Epithelial cell of proximal tubule (primary cell): Measurements from ENCODE around the gene ZNRF4. TPM values are rescaled to one million over a fixed set of nuclear protein-coding genes. Genes with fewer than 3 reads are reported as not detected.
"Not testable (repeated sequence)": the region's sequence is repeated elsewhere in the genome, so short reads cannot be mapped to it uniquely, and the experiment has no call there.

Experiments used
- DNase-seq: peaks from one replicate; pipeline ENCODE4 v3.0.0-alpha.2; 2011; ENCODE audit warnings: low read depth
- H3K4me3 ChIP-seq: 2 replicates; pipeline ENCODE4 v1.5.1; 2011; ENCODE audit warnings: low read depth, mild to moderate bottlenecking, low read length
- CTCF ChIP-seq: conservative IDR thresholded peaks from 2 replicates; pipeline ENCODE4 v1.5.1; 2012; ENCODE audit warnings: low read depth, mild to moderate bottlenecking, low read length
- total RNA-seq: library from RNA; depleted of rRNA; stranded (reverse); fragments of >200 nt; gene quantifications from 2 replicates; pipeline ENCODE4 v1.2.3, GENCODE V29; 2015

ZNRF4 gene
- total RNA-seq, 1 donor from 2014 or later, result not detected

GRCh38 chr19:5434970-5435641, 20.1 kb upstream of the ZNRF4 start:
- no peak overlapping the region for H3K4me3 ChIP-seq
- no peak for DNase-seq
- no peak for TF ChIP-seq CTCF

- TF ChIP-seq CTCF, result no peak
- no peak overlapping the region for H3K4me3 ChIP-seq
Measured at GRCh38 chr19:5435642-5436017, 19.6 kb upstream of the ZNRF4 start.

GRCh38 chr19:5436106-5436947, 18.9 kb upstream of the ZNRF4 start:
- TF ChIP-seq CTCF, result no peak
- H3K4me3 ChIP-seq, result no peak overlapping the region
- no peak for DNase-seq

More at GRCh38 chr19:5435642-5436017, 19.6 kb upstream of the ZNRF4 start:
- no peak for DNase-seq

DNA sequence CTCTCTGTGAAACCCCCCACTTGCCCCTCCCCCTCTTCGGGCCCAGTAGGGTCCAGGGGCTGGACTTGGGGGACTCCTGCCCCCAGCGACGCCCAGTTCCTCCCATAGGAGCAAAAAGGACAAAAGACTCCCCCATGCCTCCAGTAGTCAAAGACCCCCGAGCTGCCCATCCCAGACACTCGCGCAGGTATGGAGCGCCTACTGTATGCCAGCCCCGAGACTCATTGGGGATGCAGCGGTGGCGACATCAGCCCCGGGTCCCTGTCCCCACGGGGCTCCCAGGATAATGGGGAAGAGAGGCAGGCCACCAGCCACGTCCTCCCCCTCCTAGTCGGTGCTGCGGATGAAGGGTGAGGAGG, 18.3 kb upstream of the ZNRF4 start:
- no peak overlapping the region for H3K4me3 ChIP-seq
- no peak for TF ChIP-seq CTCF
- no peak for DNase-seq

GRCh38 chr19:5438756-5439155, 16.5 kb upstream of the ZNRF4 start:
- DNase-seq, H3K4me3 ChIP-seq: not testable (repeated sequence)

GRCh38 chr19:5439452-5439851, 15.8 kb upstream of the ZNRF4 start:
- no peak overlapping the region for H3K4me3 ChIP-seq
- no peak for DNase-seq
- TF ChIP-seq CTCF, result no peak

DNA sequence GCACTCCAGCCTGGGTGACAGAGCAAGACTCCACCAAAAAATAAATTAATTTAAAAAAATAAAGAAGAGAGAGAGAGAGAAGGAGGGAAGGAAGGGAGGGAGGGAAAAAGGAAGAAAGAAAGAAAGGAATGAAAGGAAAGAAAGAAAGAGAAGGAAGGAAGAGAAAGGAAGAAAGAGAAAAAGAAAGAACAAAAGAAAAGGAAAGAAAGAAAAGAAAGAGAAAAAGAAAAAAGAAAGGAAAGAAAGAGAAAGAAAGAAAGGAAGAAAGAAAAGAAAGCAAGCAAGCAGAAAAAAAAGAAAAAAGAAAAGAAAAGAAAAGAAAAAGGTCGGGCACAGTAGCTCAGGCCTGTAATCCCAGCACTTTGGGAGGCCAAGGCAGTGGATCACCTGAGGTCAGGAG, 14.9 kb upstream of the ZNRF4 start:
- H3K4me3 ChIP-seq, result no peak overlapping the region
- TF ChIP-seq CTCF, result no peak
- no peak for DNase-seq
